HG02763 (cell line): ENCODE data around the gene SP6.

Experiments used
- ATAC-seq: cut with Tn5 transposase; IDR thresholded peaks from one replicate; pipeline ENCODE4 v1.9.1; 2021; ENCODE audit warnings: mild to moderate bottlenecking, moderate library complexity; ENCODE audit not compliant: unreplicated experiment

The SP6 gene

GRCh38 chr17:47850692-47851573 is at the start of gene SP6:
TSS of gene SP6 (minus strand) at chr17:47851163. CDS start at chr17:47848429, 2,734 bp downstream.
- ATAC-seq, result no peak

DNA sequence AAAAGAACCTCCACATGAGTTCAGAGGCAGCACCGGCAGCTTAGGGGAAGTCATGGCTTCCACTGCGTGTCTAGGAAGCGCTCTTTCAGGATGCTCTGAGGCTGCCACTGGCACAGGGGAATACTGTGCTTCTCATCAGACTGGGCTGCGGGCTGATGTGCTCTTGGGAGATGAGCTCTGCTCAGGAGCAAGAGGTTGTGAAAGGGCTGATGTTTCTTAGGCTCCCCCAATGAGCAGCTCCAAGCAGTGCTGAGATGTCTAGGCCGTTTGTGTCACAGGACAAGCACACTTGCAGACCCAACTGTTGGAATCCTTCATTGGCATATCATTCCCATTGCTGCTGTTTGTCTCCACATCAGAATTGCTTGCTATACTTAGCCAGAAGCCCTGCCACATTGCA is 48.7 kb upstream of the SP6 start:
- no peak for ATAC-seq

DNA sequence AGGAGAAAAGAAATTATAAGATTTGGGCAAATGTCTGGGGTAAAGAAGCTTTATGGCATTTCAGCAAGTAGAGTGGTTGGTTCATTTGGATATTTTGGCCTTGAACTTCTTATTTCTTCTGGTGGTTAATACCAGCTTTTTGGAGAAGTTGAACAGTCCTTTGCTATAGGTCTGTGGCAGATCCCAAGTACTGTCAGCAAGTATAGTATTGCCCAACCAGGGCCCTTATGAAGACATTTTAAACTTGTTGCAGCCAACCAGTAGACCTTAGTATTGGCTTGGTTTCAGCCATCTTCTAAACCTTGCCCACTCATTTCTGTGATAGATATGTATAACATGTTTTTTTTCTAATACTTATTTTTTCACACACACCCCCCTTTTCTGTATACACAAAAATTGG is 47.3 kb upstream of the SP6 start:
- no peak for ATAC-seq

GRCh38 chr17:47897561-47897960 is 46.6 kb upstream of the SP6 start:
- no peak for ATAC-seq

GRCh38 chr17:47896672-47897490 is 45.9 kb upstream of the SP6 start:
- no peak for ATAC-seq

DNA sequence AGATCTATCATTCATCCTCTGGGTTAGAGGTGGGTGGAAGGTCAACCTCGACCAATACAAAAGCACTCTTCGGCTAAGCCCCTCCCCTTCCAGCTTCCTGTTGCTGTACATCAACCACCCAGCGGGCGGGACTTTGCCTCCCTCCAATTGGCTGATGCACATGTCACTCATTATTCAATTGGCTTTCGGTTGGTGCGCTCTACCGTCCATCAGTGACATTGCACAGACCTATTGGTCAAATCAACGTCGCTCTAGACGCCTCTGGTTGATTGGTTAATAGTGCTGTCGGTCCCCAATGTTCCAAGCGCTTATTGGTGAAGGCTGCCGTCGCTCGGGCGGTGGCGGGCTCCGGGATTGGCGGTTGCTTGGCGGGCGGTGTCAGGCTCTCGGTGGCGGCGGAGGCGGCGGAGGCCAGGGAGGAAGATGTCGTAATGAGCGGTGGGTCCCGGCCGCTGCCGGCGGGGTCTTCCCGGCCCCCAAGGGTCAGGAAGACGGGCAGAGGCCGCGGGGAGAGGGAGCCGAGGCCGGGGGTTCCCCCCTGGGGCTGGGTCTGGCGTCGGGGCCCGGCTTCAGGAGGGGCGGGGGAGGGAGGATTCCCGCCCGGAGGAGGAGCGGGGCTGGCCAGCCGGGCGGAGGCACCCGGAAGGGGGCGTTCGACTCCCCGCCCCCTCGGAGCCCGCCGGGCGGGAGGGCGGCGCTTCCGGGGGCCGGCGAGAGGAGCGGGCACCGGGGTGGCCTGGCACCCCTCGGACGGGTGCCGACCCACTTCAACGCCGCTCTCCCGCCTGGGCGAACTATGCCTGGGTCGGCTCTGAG is 45.1 kb upstream of the SP6 start, which contains the start of gene SP2:
SP2 (plus strand) TSS at position 381 of the 816 bp plus-strand sequence; CDS start at position 432, 51 bp downstream.
- peak; percentile 82 for ATAC-seq

DNA sequence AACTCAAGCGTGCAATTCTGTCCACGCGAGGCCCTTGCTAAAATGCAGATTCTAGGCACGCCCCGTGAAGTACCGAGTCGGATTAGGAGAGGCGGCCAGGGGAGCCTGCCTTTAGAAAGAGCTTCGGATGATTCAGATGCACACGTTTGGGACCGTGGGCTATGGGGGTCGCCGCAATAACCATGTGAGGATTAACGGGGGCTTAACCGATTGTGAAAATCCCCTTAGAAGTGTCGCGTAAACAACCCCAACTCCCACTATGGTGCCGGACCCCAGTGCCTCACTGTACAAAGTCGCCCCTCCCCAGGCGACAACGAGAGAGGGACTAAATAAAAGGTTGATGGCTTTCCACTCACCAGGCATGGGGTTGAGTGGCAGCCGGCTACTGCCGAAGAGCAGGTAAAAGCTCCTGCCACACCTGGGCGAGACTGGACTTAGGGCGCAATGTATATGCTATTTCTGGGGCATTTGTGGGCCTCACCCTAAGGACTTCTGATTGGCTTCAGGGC is 44.4 kb upstream of the SP6 start:
- ATAC-seq, result no peak

GRCh38 chr17:47894498-47895346 is 43.8 kb upstream of the SP6 start:
- ATAC-seq, result no peak

DNA sequence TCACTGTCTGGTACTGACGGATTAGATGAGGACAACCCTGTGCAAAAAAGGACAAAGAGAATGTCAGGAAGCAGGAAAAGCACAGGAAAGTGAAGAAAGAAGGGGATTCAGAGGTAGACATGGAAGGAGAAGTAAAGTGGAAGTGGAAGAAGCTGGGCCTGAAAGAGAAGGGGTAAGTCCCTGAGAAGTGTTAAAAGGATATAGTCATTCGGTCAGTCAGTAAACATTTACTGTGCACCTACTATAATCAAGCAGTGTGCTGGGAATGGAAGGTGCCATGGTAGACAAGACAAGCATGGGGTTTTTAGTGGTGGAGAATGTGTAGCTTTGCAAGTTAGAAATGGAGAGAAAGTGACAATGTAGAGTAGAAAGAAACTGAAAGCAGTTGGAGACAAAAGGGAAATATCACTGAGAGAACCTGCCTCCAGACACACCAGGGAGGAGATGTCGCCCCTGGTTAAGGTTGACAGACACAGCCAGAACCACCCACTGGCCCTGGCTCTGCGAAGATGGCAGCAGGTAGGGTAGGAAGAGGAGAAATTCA is 40.7 kb upstream of the SP6 start:
- ATAC-seq, result no peak

GRCh38 chr17:47889734-47890529 is 39.0 kb upstream of the SP6 start:
- ATAC-seq, result no peak

DNA sequence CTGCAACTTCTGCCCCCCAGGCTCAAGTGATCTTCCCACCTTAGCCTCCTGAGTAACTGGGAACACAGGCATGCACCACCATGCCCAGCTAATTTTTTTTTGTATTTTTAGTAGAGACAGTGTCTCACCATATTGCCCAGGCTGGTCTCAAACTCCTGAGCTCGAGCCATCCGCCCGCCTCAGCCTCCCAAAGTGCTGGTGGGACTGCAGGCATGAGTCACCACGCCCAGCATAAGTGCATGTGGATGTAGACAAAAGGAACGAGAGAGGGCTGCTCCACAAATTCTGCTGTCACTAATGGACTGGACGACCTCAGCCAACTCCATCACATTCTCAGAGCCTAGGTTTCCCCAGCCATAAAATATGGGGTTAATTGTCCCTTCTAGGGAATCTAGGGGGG is 37.3 kb upstream of the SP6 start:
- ATAC-seq, result no peak

DNA sequence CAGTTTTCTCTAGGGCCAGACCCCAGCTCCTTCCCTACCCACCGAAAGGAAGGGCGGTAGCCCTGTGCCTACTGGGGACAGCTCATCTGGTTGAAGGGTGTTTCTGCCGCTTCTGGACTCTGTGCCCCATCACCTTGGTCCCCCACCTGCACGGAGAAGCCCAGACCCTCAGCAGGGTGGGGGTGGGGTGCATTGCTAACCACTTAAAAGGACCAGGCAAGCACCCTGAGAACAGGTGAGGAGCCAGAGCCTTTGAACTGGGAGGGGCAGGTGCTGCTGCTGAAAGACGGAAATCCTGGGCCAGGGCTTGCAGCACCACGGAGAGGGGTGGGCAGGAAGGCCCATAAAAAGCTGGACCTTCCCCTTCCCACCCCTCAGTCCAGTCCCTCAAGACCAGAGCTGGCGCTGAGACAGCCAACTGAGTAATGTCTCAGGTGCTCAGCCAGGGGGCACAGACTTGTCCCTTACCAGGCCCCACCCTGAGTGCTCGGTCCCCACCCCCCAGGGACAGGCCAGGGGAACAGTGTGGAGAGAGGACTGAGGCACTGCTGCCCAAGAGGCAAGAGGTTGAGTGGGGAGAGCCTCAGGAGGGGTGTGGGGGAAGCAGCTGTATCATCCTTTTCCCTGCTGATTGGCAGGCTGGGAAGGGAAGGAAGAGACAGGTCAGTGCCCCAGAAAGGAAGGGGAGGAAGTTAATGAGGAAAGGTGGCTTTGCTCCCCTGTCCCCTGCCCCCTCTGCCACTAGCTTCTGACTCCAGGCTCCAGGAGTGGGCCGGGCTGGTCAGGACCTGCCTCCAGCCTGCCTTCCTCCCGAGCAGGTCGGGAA is 34.2 kb upstream of the SP6 start:
- ATAC-seq, result no peak

GRCh38 chr17:47884427-47884740 is 33.4 kb upstream of the SP6 start:
- ATAC-seq, result no peak

DNA sequence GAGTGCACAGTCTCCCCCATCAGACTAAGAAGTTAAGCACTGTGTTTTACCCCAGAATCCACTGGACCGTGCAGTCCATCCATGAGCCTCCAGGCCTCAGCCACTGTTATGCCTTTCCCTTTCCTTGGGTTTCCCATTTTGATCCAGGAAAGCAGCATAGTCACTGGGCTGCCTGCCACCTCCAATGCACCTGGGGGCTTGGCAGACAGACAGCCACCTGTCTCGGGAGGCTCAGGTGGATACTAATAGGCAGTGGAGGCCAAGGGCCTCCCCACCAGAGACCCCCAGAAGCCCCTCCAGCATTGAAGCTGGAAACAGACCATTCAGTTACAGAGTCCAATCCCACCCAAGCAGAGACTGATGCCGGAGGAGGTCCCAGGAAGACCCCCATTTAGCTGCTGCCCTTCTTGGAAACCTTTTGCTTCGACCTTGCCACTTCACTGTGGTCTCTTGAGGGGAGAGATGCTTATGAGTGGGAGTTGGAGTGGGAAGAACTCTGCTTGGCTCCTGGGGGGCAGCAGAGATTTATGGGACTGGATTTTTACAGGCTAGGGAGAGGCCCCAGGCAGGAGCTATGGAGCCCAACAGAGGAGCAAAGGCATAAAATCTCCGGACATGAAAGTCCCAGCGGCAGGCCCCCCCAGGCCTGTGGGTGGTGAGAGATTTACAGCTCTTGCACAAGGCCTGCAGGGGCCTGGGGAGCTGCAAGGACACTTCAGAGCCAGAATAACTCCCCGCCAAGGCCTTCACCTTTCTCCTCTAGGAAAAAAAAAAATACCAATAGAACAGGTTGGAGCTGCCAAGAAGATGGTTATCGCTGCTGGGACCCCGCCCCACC is 32.8 kb upstream of the SP6 start:
- ATAC-seq, result no peak

DNA sequence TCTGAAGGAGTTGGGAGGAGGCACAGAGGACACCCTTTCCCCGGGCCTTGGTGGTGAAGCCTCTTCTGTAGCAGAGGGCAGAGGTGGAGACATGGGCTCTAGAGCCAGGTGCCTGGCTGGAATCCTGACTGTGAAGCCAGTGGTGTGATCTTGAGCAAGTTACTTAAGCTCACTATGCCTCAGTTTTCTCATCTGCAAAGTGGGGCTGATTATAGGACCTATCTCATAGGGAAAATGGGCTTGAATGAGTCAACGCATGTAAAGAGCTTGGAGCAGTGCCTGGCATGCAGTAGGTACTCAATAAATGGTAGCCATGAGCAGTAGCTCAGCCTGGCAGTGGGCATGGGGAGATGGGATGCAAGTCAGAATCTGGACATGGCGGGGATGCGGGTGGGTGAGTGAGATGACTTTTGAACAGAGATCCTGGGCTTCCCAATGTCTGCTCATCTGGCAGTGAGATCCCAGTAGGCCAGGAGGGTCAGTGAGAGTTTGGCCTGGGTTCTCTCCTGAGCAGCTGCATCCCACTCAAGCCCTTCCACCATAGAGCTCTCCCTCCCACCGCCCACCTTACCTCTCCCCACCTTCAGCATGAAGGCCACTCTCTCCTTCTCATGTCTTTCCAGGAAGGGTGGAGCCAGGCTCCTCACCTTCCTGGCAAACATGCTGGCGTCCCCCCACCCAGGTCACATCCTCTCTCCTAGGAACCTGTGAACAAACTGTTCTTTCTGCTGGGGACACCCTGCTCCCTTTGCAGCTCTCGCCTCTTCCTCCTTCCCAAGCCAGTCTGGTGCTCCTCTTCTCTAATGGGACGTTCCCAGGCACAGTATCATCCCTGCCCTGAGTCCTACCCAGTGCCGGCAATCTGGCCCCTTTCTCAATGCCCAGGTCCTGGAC is 32.0 kb upstream of the SP6 start:
- no peak for ATAC-seq

- ATAC-seq, result no peak
These were observed 31.3 kb upstream of the SP6 start for GRCh38 chr17:47882247-47882646.
